HG03439 (cell line): ENCODE results near the gene FGR.

ENCODE experiments used
- ATAC-seq: cut with Tn5 transposase; IDR thresholded peaks from one replicate; pipeline ENCODE4 v1.9.1; 2021; ENCODE audit warnings: mild to moderate bottlenecking, moderate library complexity; ENCODE audit not compliant: unreplicated experiment

Gene FGR

GRCh38 chr1:27590917-27591508, 44.0 kb downstream of the FGR start:
- ATAC-seq, result no peak

- no peak for ATAC-seq
These were observed 45.1 kb downstream of the FGR start for GRCh38 chr1:27589841-27590426.

- no peak for ATAC-seq
These were observed 45.5 kb downstream of the FGR start for GRCh38 chr1:27589441-27589840.

- ATAC-seq, result no peak
These were observed 46.4 kb downstream of the FGR start for GRCh38 chr1:27588256-27589232.

- no peak for ATAC-seq
These were observed 49.3 kb downstream of the FGR start for GRCh38 chr1:27585684-27586083.

GRCh38 chr1:27584453-27584852, 50.5 kb downstream of the FGR start:
- ATAC-seq, result no peak

- no peak for ATAC-seq
These were observed 51.5 kb downstream of the FGR start for GRCh38 chr1:27583479-27583878.

- no peak for ATAC-seq
These were observed 53.2 kb downstream of the FGR start for GRCh38 chr1:27581823-27582243.

- ATAC-seq, result no peak
These were observed 57.3 kb downstream of the FGR start for GRCh38 chr1:27577504-27578188.

- ATAC-seq, result no peak
These were observed 58.2 kb downstream of the FGR start for GRCh38 chr1:27576806-27577227.

- ATAC-seq, result no peak
These were observed 59.1 kb downstream of the FGR start for GRCh38 chr1:27575840-27576331.

GRCh38 chr1:27574871-27575831, 59.8 kb downstream of the FGR start:
- no peak for ATAC-seq

GRCh38 chr1:27574001-27574781, 60.8 kb downstream of the FGR start:
- ATAC-seq, result no peak

GRCh38 chr1:27572679-27573426, 62.1 kb downstream of the FGR start:
- no peak for ATAC-seq

GRCh38 chr1:27572019-27572678, 62.8 kb downstream of the FGR start:
- ATAC-seq, result no peak

GRCh38 chr1:27571439-27572018, 63.5 kb downstream of the FGR start:
- no peak for ATAC-seq

GRCh38 chr1:27570784-27571183, 64.2 kb downstream of the FGR start:
- no peak for ATAC-seq

- ATAC-seq, result no peak
These were observed 64.6 kb downstream of the FGR start for GRCh38 chr1:27570356-27570755.
